HG03442 (cell line): Measurements from ENCODE around the gene LIPG.

ENCODE experiments used
- ATAC-seq: cut with Tn5 transposase; IDR thresholded peaks from one replicate; pipeline ENCODE4 v1.9.1; 2021; ENCODE audit warnings: mild to moderate bottlenecking, moderate library complexity; ENCODE audit not compliant: unreplicated experiment

LIPG gene

GRCh38 chr18:49630246-49630699 lies 68.4 kb downstream of the LIPG start:
- ATAC-seq: no peak

DNA sequence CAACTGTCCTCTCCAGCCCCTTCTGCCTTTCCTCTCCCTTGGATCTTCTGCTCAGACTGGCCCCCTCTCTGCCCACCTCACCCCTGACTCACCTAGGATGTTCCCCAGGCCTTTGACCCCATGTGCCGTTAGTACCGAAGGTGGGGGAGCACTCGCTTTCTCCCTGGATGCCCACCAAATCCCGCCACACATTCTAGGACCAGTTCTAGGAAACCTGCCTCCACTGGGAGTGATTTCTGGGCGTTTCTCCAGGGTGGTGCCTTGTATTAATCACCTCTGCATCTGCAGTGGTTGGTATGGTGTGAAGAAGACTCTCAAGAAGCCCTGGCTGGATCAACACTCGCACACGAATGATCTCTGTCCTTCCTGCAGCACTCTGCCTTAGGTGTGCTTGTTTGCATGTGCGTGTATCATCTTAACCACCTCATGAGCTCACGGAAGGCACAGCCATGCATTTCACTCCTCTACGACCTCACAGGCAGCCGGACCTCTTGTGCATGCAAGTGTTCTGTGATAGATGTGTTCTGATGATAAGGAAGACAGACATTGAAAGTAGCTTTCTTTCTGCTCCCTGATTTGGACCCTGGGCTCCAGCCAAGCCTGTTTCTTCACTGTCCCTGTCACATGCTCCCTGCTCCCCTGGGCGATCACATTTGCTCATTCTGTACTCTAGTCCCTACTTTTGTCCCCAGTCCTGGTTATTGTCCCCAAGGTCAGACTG lies 69.4 kb downstream of the LIPG start:
- ATAC-seq: no peak

- no peak for ATAC-seq
Measured at GRCh38 chr18:49632588-49632987, 70.7 kb downstream of the LIPG start.

GRCh38 chr18:49638209-49638785 lies 76.4 kb downstream of the LIPG start:
- ATAC-seq: no peak

DNA sequence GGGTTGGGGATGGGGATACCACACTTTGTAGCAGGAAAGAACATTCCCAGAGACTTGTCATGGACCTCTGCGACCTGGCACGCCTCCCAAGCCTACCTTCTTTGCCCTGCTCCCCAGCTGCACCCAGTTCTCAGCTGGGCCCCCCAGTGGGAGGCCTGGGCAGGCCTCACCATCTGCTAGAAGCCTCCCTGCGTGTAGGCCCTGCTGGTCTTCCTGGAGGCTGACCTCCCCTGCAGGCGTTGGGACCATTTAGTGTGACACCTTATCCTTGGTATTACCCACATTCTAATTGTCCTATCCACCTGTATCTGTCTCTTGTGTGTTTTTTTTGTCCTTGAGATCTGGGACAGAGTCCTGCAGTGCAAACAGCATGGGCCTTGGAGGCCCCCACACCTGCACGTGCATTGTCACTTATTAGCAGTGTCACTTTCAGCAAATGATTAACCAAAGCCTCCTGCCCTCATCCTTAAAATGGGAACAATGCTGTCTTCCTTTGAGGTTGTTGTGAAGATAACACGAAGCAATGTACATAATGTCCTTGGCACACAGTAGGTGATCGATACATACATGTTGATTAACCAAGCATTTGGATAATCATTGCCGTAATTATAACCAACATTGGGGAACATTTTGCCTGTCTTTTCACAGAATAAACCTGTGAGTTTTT lies 77.2 kb downstream of the LIPG start:
- no peak for ATAC-seq

GRCh38 chr18:49639643-49640391 lies 78.0 kb downstream of the LIPG start:
- ATAC-seq: no peak

GRCh38 chr18:49640741-49641140 lies 78.9 kb downstream of the LIPG start:
- ATAC-seq: no peak

DNA sequence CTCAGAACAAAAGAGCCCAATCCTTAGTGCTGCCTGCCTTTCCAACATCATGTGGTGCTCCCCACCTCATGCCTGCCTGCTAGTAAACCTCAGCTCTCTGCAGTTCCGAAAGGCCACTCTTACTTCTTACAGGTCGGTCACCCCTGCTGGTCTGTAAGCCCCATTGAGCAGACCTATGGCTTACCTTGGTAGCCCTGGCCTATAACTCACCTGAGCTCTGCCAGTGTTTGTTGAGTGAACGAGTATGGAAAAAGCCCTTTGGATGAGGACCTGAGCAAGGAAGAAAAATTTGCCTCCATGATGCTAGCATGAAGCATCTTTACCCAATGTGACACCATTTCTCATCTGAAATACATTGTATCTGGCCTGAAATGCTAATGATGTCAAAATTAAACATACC lies 83.3 kb downstream of the LIPG start:
- no peak for ATAC-seq

DNA sequence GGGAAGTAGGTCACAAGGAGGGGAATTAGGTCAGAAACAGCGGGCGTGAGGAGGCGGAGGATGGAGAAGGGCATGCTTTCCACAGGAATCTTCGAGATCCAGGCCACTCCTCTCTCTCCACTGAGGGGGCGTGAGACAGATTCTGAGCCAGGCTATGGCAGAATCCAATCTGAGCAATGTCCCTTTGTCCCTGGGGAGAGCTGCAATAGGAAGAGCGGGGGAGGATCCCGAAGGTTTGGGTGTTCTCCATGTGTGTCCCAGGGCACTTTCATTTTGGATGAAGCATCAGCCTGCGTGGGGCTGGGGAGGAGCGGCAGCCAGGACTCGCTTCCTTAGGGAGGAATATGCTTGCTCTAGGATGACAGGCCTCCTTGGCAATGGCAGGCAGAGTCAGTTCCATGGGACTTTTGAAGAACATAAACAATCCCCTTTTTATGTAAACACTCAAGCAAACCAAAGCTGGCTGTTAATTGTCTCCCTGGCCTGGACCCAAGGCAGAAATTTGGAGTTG lies 84.0 kb downstream of the LIPG start:
- ATAC-seq: no peak

GRCh38 chr18:49646873-49647272 lies 85.0 kb downstream of the LIPG start:
- no peak for ATAC-seq

DNA sequence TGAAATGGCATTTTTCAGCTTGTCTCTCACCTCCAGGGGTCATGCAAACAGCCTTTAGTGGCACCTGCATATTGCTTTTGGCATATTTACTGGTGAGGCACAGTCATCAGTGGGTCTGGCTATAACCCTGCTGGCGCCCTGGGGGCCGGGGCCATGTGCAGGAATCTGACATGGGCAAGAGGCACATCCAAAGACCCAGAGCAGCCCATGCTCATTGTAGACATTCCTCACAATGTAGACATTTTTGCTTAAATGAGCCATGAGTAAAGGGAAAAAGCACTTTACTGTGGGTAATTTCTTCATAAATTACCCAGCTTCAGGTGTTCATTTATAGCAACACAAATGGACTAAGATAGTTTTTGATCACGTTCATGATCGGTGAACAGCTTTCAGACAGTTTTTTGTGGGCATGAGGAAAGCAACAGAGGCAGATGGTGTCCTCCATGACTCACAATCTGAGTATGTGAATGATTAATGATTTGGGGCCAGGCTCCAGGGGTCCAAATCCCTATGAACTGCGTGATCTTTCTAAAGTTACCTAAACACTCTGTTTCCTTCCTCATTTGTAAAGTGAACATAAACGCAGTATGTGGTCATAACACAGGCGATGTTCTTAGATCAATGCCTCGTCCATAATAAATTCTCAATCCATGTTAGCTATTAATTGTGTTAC lies 85.8 kb downstream of the LIPG start:
- ATAC-seq: no peak

DNA sequence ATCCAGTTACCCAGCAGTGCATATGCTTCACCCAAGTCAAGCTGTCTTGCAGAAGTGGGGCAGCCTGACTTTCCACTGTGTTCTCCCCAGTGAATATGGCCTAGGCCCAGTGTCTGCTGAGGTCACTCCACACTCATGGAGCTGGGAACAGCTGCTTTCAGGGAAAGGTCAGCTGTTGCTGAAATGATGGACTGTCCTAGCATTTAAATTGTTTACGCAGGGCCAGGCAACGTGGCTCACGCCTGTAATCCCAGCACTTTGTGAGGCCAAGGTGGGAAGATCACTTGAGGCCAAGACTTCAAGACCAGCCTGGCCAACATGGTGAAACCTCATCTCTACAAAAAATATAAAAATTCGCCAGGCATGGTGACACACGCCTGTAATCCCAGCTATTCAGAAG lies 86.5 kb downstream of the LIPG start:
- no peak for ATAC-seq
